Neuronal stem cell (in vitro differentiated cells): ENCODE data around the gene CPSF4.
A peak's percentile ranks its signal among the peaks of the same experiment; 100 is the strongest.

Experiments
- DNase-seq: peaks from one replicate; pipeline ENCODE4 v3.0.0-alpha.2; 2013; ENCODE audit warnings: low spot score
- H2AFZ ChIP-seq: one replicate; pipeline ENCODE4 v1.6.1; 2013; ENCODE audit warnings: mild to moderate bottlenecking, low read length, inconsistent platforms
- H2AK5ac ChIP-seq: 2 replicates; pipeline ENCODE4 v1.6.1; 2013; ENCODE audit warnings: low read depth, mild to moderate bottlenecking, inconsistent platforms, low read length, moderate library complexity, mixed read lengths
- H2BK120ac ChIP-seq: 2 replicates; pipeline ENCODE4 v1.6.1; 2013; ENCODE audit warnings: low read depth, mild to moderate bottlenecking, inconsistent platforms, low read length, moderate library complexity, mixed read lengths
- H2BK12ac ChIP-seq: one replicate; pipeline ENCODE4 v1.6.1; 2013; ENCODE audit warnings: low read length, inconsistent platforms
- H2BK15ac ChIP-seq: 2 replicates; pipeline ENCODE4 v1.6.1; 2013; ENCODE audit warnings: mild to moderate bottlenecking, low read length, inconsistent platforms, mixed read lengths
- H2BK5ac ChIP-seq: one replicate; pipeline ENCODE4 v1.6.1; 2013; ENCODE audit warnings: inconsistent platforms, mild to moderate bottlenecking, low read length, moderate library complexity
- H3K14ac ChIP-seq: one replicate; pipeline ENCODE4 v1.6.1; 2013; ENCODE audit warnings: low read length, inconsistent platforms
- H3K18ac ChIP-seq: 2 replicates; pipeline ENCODE4 v1.6.1; 2013; ENCODE audit warnings: low read length, inconsistent platforms
- H3K23ac ChIP-seq: 2 replicates; pipeline ENCODE4 v1.6.1; 2013; ENCODE audit warnings: low read depth, mild to moderate bottlenecking, mixed read lengths, low read length, inconsistent platforms; ENCODE audit not compliant: poor library complexity
- H3K27ac ChIP-seq: replicated peaks from 3 replicates; pipeline ENCODE4 v1.5.1; 2013; ENCODE audit warnings: low read length, inconsistent platforms
- H3K27me3 ChIP-seq, 3 experiments: 2 replicates each; pipeline ENCODE4 v1.6.1; 2013; ENCODE audit warnings: low read length in 3 of 3, mild to moderate bottlenecking in 2 of 3, inconsistent platforms in 1 of 3, low read depth in 1 of 3, mixed read lengths in 1 of 3, moderate library complexity in 1 of 3; ENCODE audit not compliant: control insufficient read depth in 3 of 3, insufficient read depth in 3 of 3
- H3K36me3 ChIP-seq, 2 donors: replicated peaks in 1 of 2; 2 replicates each; pipeline ENCODE4 v1.6.1; 2013; ENCODE audit warnings: low read length in 2 of 2; ENCODE audit not compliant: control insufficient read depth in 2 of 2, insufficient read depth in 2 of 2
- H3K4ac ChIP-seq: 2 replicates; pipeline ENCODE4 v1.6.1; 2013; ENCODE audit warnings: inconsistent platforms, mild to moderate bottlenecking, low read length, moderate library complexity
- H3K4me1 ChIP-seq, 2 donors: 1 replicate in 1 of 2; 2 replicates in 1 of 2; pipeline ENCODE4 v1.6.1; 2013; ENCODE audit warnings: low read length in 2 of 2, low read depth in 1 of 2; ENCODE audit not compliant: control insufficient read depth in 2 of 2, insufficient read depth in 1 of 2
- H3K4me2 ChIP-seq: one replicate; pipeline ENCODE4 v1.6.1; 2013; ENCODE audit warnings: mild to moderate bottlenecking, low read length, inconsistent platforms; ENCODE audit not compliant: insufficient read depth, poor library complexity, severe bottlenecking
- H3K4me3 ChIP-seq, 2 donors: 2 replicates each; pipeline ENCODE4 v1.5.1; 2013; ENCODE audit warnings: low read length in 2 of 2, mild to moderate bottlenecking in 2 of 2, inconsistent platforms in 1 of 2, moderate library complexity in 1 of 2
- H3K79me1 ChIP-seq: one replicate; pipeline ENCODE4 v1.6.1; 2013; ENCODE audit warnings: low read depth, mild to moderate bottlenecking, inconsistent platforms, low read length, moderate library complexity
- H3K9ac ChIP-seq: one replicate; pipeline ENCODE4 v1.6.1; 2013; ENCODE audit warnings: mild to moderate bottlenecking, low read depth, low read length, inconsistent platforms; ENCODE audit not compliant: poor library complexity
- H3K9me3 ChIP-seq, 2 donors: replicated peaks in 1 of 2; 2 replicates each; pipeline versions ENCODE3 to v1.6.1; 2013; ENCODE audit warnings: low read length in 2 of 2, mild to moderate bottlenecking in 2 of 2, inconsistent platforms in 1 of 2, low read depth in 1 of 2, mixed read lengths in 1 of 2, moderate library complexity in 1 of 2; ENCODE audit not compliant: control insufficient read depth in 2 of 2, insufficient read depth in 1 of 2
- H4K8ac ChIP-seq: one replicate; pipeline ENCODE4 v1.6.1; 2013; ENCODE audit warnings: low read depth, mild to moderate bottlenecking, inconsistent platforms, low read length, moderate library complexity
- H4K91ac ChIP-seq: one replicate; pipeline ENCODE4 v1.6.1; 2013; ENCODE audit warnings: low read length, low read depth, mild to moderate bottlenecking, inconsistent platforms; ENCODE audit not compliant: poor library complexity
- WGBS, 2 donors: extraction: QIAGEN DNeasy Blood & Tissue Kit; methylation state at CpG; one replicate each; pipeline ENCODE4 v1.1.7; 2013; ENCODE audit warnings: missing lambda C conversion rate in 2 of 2, mixed read lengths in 1 of 2; ENCODE audit not compliant: insufficient read length in 2 of 2, insufficient replicate concordance in 1 of 2; ENCODE audit errors: extremely low coverage in 2 of 2; 5-methylcytosine and 5-hydroxymethylcytosine counted together

The CPSF4 gene

GRCh38 chr7:99437946-99438572 lies 684 bp upstream of the CPSF4 start:
- H2BK15ac ChIP-seq = peak overlapping the region; percentile 91
- peak overlapping the region; percentile 78 for H2BK12ac ChIP-seq
- peak overlapping the region; percentile 61 for H2AK5ac ChIP-seq
- peak overlapping the region; percentile 95 for H3K18ac ChIP-seq
- no CpG with 5 or more reads among the region's 20 CpGs for WGBS, 2 donors
- H3K36me3 ChIP-seq = peaks cover 18 to 61% of the 10 kb centered on the region in 2 donors
- H4K91ac ChIP-seq = no peak overlapping the region
- peak overlapping the region; percentile 76 for H4K8ac ChIP-seq
- DNase-seq = no peak
- H2AFZ ChIP-seq = peak overlapping the region; percentile 99
- no peaks in the 10 kb centered on the region for H3K27me3 ChIP-seq
- H3K4ac ChIP-seq = no peak overlapping the region
- no peak overlapping the region for H3K27ac ChIP-seq
- H3K9me3 ChIP-seq = no peaks in the 10 kb centered on the region
- H3K4me3 ChIP-seq = peak overlapping the region; percentile 86 to 98
- peak overlapping the region; percentile 76 for H3K4me2 ChIP-seq
- H3K4me1 ChIP-seq = peaks cover 8 to 12% of the 10 kb centered on the region in 2 donors
- H3K23ac ChIP-seq = peak overlapping the region; percentile 98
- peak overlapping the region; percentile 85 for H3K14ac ChIP-seq
- H2BK5ac ChIP-seq = peak overlapping the region; percentile 79
- no peak overlapping the region for H2BK120ac ChIP-seq
- H3K79me1 ChIP-seq = peaks cover 16% of the 10 kb centered on the region
- peak overlapping the region; percentile 91 for H3K9ac ChIP-seq

- DNase-seq = no peak
- no peak overlapping the region for H3K4ac ChIP-seq
- H2AK5ac ChIP-seq = no peak overlapping the region
- no peak overlapping the region for H3K4me2 ChIP-seq
- no peak overlapping the region for H3K23ac ChIP-seq
- H3K4me3 ChIP-seq = peak overlapping the region in 1 of 2 donors; percentile 86
- no CpG with 5 or more reads among the region's 9 CpGs for WGBS, 2 donors
- H2AFZ ChIP-seq = no peak overlapping the region
- H2BK15ac ChIP-seq = no peak overlapping the region
- H4K8ac ChIP-seq = no peak overlapping the region
- H3K9ac ChIP-seq = peak overlapping the region; percentile 30
- H2BK12ac ChIP-seq = no peak overlapping the region
- H3K9me3 ChIP-seq = no peaks in the 10 kb centered on the region
- no peaks in the 10 kb centered on the region for H3K27me3 ChIP-seq
- H3K36me3 ChIP-seq = peaks cover 12 to 60% of the 10 kb centered on the region in 2 donors
- H3K79me1 ChIP-seq = peaks cover 10% of the 10 kb centered on the region
- H3K18ac ChIP-seq = no peak overlapping the region
- no peak overlapping the region for H4K91ac ChIP-seq
- H3K4me1 ChIP-seq = peaks cover 8 to 12% of the 10 kb centered on the region in 2 donors
- H3K14ac ChIP-seq = no peak overlapping the region
- no peak overlapping the region for H3K27ac ChIP-seq
- no peak overlapping the region for H2BK5ac ChIP-seq
- no peak overlapping the region for H2BK120ac ChIP-seq
Observed at GRCh38 chr7:99440195-99440594, 1.5 kb downstream of the CPSF4 start.

- H2BK15ac ChIP-seq = no peak overlapping the region
- no CpG with 5 or more reads among the region's 4 CpGs for WGBS, 2 donors
- no peak overlapping the region for H3K18ac ChIP-seq
- H2AK5ac ChIP-seq = no peak overlapping the region
- peaks cover 52 to 95% of the 10 kb centered on the region in 2 donors for H3K36me3 ChIP-seq
- H3K79me1 ChIP-seq = peaks cover 7% of the 10 kb centered on the region
- H3K9ac ChIP-seq = no peak overlapping the region
- H3K27me3 ChIP-seq = no peaks in the 10 kb centered on the region
- no peak overlapping the region for H4K8ac ChIP-seq
- H2BK12ac ChIP-seq = no peak overlapping the region
- H2AFZ ChIP-seq = no peak overlapping the region
- no peak overlapping the region for H4K91ac ChIP-seq
- H3K4me2 ChIP-seq = no peak overlapping the region
- no peak overlapping the region for H3K4me3 ChIP-seq
- H3K23ac ChIP-seq = no peak overlapping the region
- no peak overlapping the region for H3K14ac ChIP-seq
- no peak for DNase-seq
- H3K4ac ChIP-seq = no peak overlapping the region
- H3K4me1 ChIP-seq = no peaks in the 10 kb centered on the region
- H3K9me3 ChIP-seq = no peaks in the 10 kb centered on the region
- no peak overlapping the region for H2BK5ac ChIP-seq
- H3K27ac ChIP-seq = no peak overlapping the region
- H2BK120ac ChIP-seq = no peak overlapping the region
Observed at GRCh38 chr7:99446096-99446495, 7.4 kb downstream of the CPSF4 start.

GRCh38 chr7:99447943-99448342 lies 9.2 kb downstream of the CPSF4 start:
- Histone ChIP-seq H2BK12ac (no peak overlapping the region), H2BK15ac (no peak overlapping the region), H4K91ac (no peak overlapping the region), H3K9ac (peak overlapping the region; percentile 3), H3K23ac (peak overlapping the region; percentile 81), H3K4me3 (no peak overlapping the region), H3K4me1 (no peaks in the 10 kb centered on the region), H2BK5ac (no peak overlapping the region), H3K18ac (no peak overlapping the region), H3K27me3 (no peaks in the 10 kb centered on the region), H2BK120ac (no peak overlapping the region), H3K9me3 (no peaks in the 10 kb centered on the region), H2AK5ac (no peak overlapping the region), H4K8ac (no peak overlapping the region), H3K79me1 (peaks cover 10% of the 10 kb centered on the region), H3K36me3 (peaks cover 64 to 97% of the 10 kb centered on the region in 2 donors), H3K27ac (no peak overlapping the region), H3K4me2 (no peak overlapping the region), H3K14ac (no peak overlapping the region), H2AFZ (no peak overlapping the region), H3K4ac (no peak overlapping the region)
- no peak for DNase-seq
- no CpG with 5 or more reads among the region's 10 CpGs for WGBS, 2 donors
